Keratinocyte (primary cell): ENCODE measurements around the gene TSPAN4.

ENCODE experiments used
- EZH2 ChIP-seq: IDR thresholded peaks from one replicate; pipeline ENCODE4 v1.6.1; 2012; ENCODE audit warnings: inconsistent platforms, mild to moderate bottlenecking, low read length, moderate library complexity
- TF ChIP-seq, protein P1 (sequence below), 3 experiments: IDR thresholded peaks in 1 of 3; conservative IDR thresholded peaks in 1 of 3; optimal IDR thresholded peaks in 1 of 3; 2 replicates in 2 of 3; 3 replicates in 1 of 3; pipeline versions ENCODE3 to v1.5.1; 2011; ENCODE audit warnings: low read length in 3 of 3, mild to moderate bottlenecking in 3 of 3, moderate library complexity in 2 of 3, control low read depth in 1 of 3, inconsistent platforms in 1 of 3; ENCODE audit not compliant: insufficient read depth in 2 of 3; ENCODE audit errors: extremely low read depth in 1 of 3

DNA sequence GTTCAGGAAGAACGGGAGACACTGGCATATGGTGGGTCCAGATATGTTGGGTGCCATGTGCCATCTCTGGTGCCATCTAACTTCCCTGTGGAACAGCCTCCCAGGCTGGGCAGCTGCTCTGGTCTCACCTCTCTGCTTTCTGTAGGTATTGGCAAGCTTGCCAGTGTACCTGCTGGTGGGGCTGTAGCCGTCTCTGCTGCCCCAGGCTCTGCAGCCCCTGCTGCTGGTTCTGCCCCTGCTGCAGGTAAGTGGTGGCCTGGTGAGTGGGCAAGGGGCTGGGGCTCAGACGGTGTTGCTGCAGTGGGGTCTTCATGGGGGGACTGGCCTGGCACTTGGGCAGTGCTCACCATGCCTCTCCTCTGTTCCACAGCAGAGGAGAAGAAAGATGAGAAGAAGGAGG lies 30.3 kb upstream of the TSPAN4 start:
- TF ChIP-seq, protein P1, sequence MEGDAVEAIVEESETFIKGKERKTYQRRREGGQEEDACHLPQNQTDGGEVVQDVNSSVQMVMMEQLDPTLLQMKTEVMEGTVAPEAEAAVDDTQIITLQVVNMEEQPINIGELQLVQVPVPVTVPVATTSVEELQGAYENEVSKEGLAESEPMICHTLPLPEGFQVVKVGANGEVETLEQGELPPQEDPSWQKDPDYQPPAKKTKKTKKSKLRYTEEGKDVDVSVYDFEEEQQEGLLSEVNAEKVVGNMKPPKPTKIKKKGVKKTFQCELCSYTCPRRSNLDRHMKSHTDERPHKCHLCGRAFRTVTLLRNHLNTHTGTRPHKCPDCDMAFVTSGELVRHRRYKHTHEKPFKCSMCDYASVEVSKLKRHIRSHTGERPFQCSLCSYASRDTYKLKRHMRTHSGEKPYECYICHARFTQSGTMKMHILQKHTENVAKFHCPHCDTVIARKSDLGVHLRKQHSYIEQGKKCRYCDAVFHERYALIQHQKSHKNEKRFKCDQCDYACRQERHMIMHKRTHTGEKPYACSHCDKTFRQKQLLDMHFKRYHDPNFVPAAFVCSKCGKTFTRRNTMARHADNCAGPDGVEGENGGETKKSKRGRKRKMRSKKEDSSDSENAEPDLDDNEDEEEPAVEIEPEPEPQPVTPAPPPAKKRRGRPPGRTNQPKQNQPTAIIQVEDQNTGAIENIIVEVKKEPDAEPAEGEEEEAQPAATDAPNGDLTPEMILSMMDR (optimal IDR thresholded peaks at IDR 0.05 in 1 of 3, IDR thresholded peaks at IDR 0.05 in 1 of 3, conservative IDR thresholded peaks at IDR 0.05 in 1 of 3; ENCODE audit: extremely low read depth in 1 of 3, insufficient read depth in 2 of 3, low read length in 3 of 3) = no peak
- no peak for TF ChIP-seq EZH2
